ENCODE results near the gene CDKN2AIPNL.

DNA sequence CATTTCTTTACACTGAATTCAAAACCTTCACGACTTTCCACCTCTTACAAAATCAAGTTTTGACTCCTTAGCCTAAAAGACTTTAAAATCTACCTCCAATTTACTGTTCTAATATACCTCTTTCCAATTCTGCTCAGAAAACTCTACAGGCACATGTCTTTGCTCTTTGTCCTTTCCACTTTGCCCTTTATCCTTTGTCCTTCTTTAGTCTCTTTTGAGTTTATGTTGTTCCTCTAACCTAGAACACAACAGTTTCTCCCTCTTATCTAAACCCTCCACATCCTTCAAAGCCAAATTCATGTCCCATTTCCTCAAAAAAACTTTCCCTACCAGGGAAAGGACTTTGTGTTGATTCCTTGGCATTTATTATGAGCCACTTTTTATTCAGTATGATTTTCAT is 46.1 kb downstream of the CDKN2AIPNL start:
- TF ChIP-seq, protein P1, sequence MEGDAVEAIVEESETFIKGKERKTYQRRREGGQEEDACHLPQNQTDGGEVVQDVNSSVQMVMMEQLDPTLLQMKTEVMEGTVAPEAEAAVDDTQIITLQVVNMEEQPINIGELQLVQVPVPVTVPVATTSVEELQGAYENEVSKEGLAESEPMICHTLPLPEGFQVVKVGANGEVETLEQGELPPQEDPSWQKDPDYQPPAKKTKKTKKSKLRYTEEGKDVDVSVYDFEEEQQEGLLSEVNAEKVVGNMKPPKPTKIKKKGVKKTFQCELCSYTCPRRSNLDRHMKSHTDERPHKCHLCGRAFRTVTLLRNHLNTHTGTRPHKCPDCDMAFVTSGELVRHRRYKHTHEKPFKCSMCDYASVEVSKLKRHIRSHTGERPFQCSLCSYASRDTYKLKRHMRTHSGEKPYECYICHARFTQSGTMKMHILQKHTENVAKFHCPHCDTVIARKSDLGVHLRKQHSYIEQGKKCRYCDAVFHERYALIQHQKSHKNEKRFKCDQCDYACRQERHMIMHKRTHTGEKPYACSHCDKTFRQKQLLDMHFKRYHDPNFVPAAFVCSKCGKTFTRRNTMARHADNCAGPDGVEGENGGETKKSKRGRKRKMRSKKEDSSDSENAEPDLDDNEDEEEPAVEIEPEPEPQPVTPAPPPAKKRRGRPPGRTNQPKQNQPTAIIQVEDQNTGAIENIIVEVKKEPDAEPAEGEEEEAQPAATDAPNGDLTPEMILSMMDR (IDR thresholded peaks at IDR 0.05) = no peak
- TF ChIP-seq POLR2A (IDR thresholded peaks at IDR 0.05) = no peak

Measured in esophagus squamous epithelium (tissue), 4 donors.